ENCODE results near the gene SLC38A11.

The SLC38A11 gene

GRCh38 chr2:164913640-164914350 lies 41.5 kb downstream of the SLC38A11 start:
- DNase-seq (ENCODE audit: low read depth) = no peak

DNA sequence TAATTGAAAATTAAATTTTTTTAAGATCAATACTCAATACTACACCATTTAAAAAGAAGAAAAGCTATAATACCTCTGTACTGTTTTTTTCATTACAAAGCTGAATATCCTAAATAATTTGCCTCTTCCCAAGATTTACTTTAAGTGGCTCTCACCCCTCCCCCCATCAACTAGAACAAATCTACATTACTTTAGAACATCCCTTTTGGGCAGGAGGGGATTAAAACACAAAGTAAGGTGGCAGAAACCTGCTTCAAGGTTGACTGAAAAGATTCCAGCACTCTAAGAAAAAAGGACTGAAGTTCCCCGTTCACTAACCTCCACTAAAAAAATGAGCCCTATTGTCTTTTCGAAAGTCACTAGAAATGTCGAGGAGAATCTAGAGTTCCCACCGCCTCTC lies 42.3 kb downstream of the SLC38A11 start:
- DNase-seq (ENCODE audit: low read depth) = no peak

DNA sequence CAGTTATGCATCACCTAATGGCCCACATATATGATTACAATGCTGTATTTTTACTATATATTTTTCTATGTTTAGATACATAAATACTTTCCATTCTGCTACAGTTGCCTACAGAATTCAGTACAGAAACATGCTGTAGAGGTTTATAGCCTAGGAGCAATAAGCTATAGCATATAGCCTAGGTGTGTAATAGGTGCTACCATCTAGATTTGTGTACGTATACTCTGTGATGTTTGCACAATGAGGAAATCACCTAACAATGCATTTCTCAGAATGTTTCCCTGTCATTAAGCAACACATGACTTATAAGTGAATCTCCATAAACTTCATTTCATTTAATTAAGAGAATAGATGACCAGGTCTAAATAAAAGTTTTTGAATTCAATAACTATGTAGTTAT lies 43.5 kb downstream of the SLC38A11 start:
- DNase-seq (ENCODE audit: low read depth) = no peak

- DNase-seq (ENCODE audit: low read depth) = no peak
These were observed 45.0 kb downstream of the SLC38A11 start for GRCh38 chr2:164910101-164910899.

GRCh38 chr2:164906947-164907346 lies 48.4 kb downstream of the SLC38A11 start:
- DNase-seq (ENCODE audit: low read depth) = no peak

GRCh38 chr2:164905307-164905706 lies 50.0 kb downstream of the SLC38A11 start:
- no peak for DNase-seq (ENCODE audit: low read depth)

GRCh38 chr2:164903951-164904350 lies 51.4 kb downstream of the SLC38A11 start:
- no peak for DNase-seq (ENCODE audit: low read depth)

DNA sequence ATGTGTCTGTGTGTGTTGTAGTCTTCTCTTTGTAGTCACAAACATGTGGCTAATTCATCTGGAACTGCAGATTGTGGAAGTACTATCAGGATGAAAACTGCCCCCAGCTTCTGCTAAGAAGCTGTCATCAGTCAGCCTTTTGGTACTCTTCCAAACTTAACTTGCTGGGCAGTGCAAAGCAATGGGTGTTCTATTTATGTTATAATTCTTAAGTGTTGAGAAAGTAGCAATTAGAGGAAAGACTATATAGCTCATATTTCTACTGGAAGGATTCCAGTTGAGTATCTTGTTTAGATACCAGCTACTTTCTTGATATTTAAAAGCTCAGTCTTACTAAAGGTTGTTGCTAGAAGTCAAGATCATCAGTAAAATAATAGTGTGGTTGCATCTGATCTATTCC lies 52.1 kb downstream of the SLC38A11 start:
- no peak for DNase-seq (ENCODE audit: low read depth)

- no peak for DNase-seq (ENCODE audit: low read depth)
These were observed 56.2 kb downstream of the SLC38A11 start for GRCh38 chr2:164899121-164899520.

DNA sequence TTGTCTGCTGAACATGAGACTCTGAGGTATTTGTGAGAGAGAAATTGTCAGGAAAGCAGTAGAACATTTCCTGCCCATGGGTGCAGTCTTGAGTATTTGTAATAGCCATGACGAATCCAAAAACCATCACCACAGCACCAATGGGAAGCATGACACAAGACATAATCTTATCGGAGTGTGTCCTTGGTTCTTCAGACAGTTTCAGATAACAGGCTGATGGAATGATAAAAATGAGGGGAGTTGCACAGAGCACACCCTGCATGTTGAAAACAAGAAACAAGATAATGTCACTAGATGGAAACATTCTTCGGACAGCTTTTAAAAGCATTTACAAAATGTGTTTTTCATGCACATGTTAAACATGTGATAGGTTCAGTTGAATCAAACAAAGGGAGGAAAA lies 56.9 kb downstream of the SLC38A11 start:
- DNase-seq (ENCODE audit: low read depth) = no peak

DNA sequence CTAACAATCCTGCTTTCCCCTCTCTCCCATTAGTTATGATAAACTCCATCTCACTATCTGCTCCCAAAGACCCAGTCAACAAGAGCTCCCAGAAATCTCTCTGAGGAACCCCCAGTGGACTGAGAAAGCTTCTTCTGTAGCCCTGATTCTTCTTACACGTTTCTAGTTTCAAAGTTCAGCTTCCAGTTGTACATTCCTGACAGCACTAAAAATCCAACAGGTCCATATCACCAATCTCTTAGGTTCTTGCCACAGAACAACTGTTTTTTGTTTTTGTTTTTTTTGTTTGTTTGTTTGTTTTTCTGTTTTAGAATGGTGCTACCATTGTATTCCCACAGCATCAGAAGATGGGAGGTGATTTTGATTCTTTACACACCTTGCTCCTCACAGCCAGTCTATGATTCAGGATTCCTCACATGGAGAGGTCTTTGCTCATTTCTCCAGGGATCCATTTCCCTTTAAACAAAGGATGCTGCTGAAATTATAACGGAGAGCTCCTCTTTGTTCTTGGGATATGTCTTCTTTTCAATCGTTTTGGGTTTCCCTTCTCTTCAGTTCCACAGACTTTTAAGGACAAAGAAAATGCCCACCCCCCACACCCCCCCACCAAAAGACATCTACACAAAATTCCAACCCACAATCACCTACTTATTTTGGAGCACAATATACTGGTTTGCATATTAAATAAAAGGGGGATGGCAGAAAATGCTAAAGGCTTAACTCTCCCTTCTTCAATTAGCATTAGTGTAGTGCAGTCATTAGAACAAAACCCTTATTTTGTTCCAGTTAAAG lies 57.7 kb downstream of the SLC38A11 start:
- no peak for DNase-seq (ENCODE audit: low read depth)

GRCh38 chr2:164896634-164897355 lies 58.5 kb downstream of the SLC38A11 start:
- DNase-seq (ENCODE audit: low read depth) = no peak

- DNase-seq (ENCODE audit: low read depth) = no peak
These were observed 59.1 kb downstream of the SLC38A11 start for GRCh38 chr2:164896226-164896625.

DNA sequence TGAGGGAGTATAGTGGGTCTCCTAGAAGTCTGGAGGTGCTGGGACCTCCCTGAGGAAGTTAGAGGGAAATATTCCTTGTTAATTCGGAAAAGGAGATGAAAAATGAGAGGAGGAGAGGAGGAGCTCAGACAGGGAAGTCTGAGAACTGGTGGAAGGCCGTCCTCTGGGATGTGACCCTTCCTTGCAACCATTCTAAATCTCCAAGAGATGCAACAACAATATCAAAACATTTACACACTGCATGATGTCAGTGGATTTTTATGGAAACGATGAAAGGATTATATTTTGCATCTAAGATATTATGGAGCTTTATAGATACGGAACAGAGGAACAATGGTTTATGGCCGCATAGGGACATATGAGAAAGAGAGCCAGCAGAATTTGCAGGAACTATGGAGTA lies 63.9 kb downstream of the SLC38A11 start:
- no peak for DNase-seq (ENCODE audit: low read depth)

- DNase-seq (ENCODE audit: low read depth) = no peak
These were observed 64.8 kb downstream of the SLC38A11 start for GRCh38 chr2:164890544-164890943.

- no peak for DNase-seq (ENCODE audit: low read depth)
These were observed 66.7 kb downstream of the SLC38A11 start for GRCh38 chr2:164888592-164888991.

DNA sequence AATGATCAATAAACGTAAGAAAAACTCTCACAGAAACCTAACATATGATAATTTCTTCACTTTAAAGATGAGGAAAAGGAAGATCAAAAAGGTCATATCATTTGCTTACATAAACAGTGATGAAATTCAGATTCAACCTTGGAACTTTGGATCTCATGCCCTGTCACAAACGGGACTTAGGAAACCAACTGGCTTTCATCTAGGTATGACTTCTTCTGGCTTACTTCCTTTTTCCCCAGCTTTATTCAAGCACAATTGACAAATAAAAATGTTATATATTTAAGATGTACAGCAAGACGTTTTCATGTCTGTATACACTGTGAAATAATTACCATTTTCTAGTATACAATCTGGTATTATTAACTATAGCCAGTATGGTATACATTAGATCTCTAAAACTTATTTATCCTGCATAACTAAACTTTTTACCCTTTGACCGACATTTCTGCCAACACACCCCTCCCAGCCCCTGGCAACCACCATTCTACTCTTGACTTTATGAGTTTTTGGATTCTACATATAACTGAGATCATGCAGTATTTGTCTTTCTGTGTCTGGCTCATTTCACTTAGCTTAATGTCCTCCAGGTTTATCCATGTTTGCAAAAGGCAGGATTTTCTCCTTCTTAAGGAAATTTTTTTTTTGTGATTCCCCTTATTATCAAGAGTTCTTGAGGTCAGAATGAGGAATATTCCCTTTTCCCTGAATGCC lies 67.7 kb downstream of the SLC38A11 start:
- no peak for DNase-seq (ENCODE audit: low read depth)

DNA sequence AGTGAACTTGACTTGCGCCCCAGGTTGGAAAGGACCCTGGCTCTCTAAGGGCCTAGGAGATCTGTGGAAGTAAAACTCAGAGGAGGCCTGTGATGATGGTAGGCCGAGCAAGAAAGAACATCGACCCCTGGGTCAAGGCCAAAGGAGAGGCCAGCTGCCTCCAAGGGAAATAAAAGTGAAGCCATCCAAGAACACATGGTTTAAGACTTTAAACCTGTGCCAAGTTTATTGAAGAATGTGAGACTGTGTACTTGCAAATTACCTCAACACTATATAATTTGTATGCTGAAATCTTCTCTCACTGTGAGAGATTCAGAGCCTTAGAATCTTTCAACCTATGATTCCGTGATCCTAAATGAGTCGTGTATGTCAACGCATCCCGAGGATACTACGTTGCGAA lies 73.0 kb downstream of the SLC38A11 start:
- no peak for DNase-seq (ENCODE audit: low read depth)

- DNase-seq (ENCODE audit: low read depth) = no peak
These were observed 73.8 kb downstream of the SLC38A11 start for GRCh38 chr2:164881524-164881923.

- no peak for DNase-seq (ENCODE audit: low read depth)
These were observed 75.3 kb downstream of the SLC38A11 start for GRCh38 chr2:164879901-164880535.

DNA sequence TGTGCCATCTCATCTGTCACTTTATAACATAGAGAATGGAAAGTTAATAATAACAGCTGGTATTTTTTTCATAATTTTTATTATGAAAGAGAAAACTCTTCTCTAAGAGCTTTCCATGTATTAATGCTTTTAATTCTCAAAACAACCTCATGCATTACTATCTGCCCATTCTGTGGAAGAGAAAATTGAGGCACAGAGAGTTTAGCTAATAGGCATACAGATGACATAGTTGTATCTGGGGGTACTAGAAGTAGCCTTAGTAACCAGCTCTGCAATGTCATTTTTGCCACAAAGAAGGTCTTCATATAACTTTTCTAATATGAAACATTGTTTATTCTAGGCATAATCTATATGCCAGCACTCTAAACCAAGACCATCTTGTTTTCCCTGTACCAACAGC lies 77.4 kb downstream of the SLC38A11 start:
- no peak for DNase-seq (ENCODE audit: low read depth)

Measured in stimulated activated CD8-positive, alpha-beta memory T cell treated with anti-CD3 and anti-CD28 coated beads, Interleukin-15, amount 100 ng/mL, for 1 hour (primary cell).